CD4-positive, alpha-beta memory T cell (primary cell): ENCODE data around the gene WSCD2. TPM values are rescaled to one million over a fixed set of nuclear protein-coding genes. Genes with fewer than 3 reads are reported as not detected.

Experiments
- CTCF ChIA-PET: fragments of 350-600 bp; sonication (Branson Sonifier 250); formaldehyde crosslinking; loops from one replicate; lab custom pipeline; 2021; ENCODE audit warnings: inconsistent platforms; ENCODE audit not compliant: partially characterized antibody; lab: Charles Lee
- POLR2A ChIA-PET: fragments of 350-600 bp; sonication (Branson Sonifier 250); formaldehyde crosslinking; loops from one replicate; lab custom pipeline; 2021; ENCODE audit not compliant: partially characterized antibody; lab: Charles Lee
- DNase-seq, 5 donors: peaks; one replicate each; pipeline versions ENCODE4 v3.0.0 to v3.0.0-alpha.2; 2020 to 2022; ENCODE audit warnings: mixed read lengths in 1 of 5
- H3K27ac ChIP-seq: one replicate; pipeline ENCODE4 v1.7.0; 2013; ENCODE audit warnings: low read depth, low read length
- H3K27me3 ChIP-seq: 2 replicates; pipeline ENCODE4 v1.7.0; 2013; ENCODE audit warnings: mild to moderate bottlenecking, low read length, moderate library complexity; ENCODE audit not compliant: insufficient read depth
- H3K36me3 ChIP-seq: 2 replicates; pipeline ENCODE4 v1.7.0; 2013; ENCODE audit warnings: mild to moderate bottlenecking, low read length, moderate library complexity; ENCODE audit not compliant: insufficient read depth
- H3K4me1 ChIP-seq: 2 replicates; pipeline ENCODE4 v1.7.0; 2013; ENCODE audit warnings: mild to moderate bottlenecking, low read length, moderate library complexity; ENCODE audit not compliant: insufficient read depth
- H3K4me3 ChIP-seq, 2 donors: one replicate each; pipeline ENCODE4 v1.7.0; 2013; ENCODE audit warnings: low read length in 2 of 2, mild to moderate bottlenecking in 1 of 2
- H3K9me3 ChIP-seq, 2 donors: one replicate each; pipeline ENCODE4 v1.7.0; 2013; ENCODE audit warnings: low read length in 2 of 2, control low read depth in 1 of 2; ENCODE audit not compliant: control insufficient read depth in 1 of 2
- H3K27ac Mint-ChIP-seq, 7 donors: one replicate each; pipeline ENCODE4 v1.8.0; 2020 to 2021; ENCODE audit warnings: mixed read lengths in 7 of 7, mild to moderate bottlenecking in 6 of 7, inconsistent platforms in 3 of 7, moderate library complexity in 3 of 7
- H3K27me3 Mint-ChIP-seq, 2 donors: one replicate each; pipeline ENCODE4 v1.8.0; 2020 to 2021; ENCODE audit warnings: mixed read lengths in 2 of 2
- H3K36me3 Mint-ChIP-seq, 2 donors: one replicate each; pipeline ENCODE4 v1.8.0; 2020 to 2021; ENCODE audit warnings: mixed read lengths in 2 of 2, inconsistent platforms in 1 of 2, mild to moderate bottlenecking in 1 of 2
- H3K4me1 Mint-ChIP-seq, 4 donors: one replicate each; pipeline ENCODE4 v1.8.0; 2020 to 2021; ENCODE audit warnings: mixed read lengths in 4 of 4, mild to moderate bottlenecking in 1 of 4
- H3K4me3 Mint-ChIP-seq, 8 donors: one replicate each; pipeline ENCODE4 v1.8.0; 2020 to 2021; ENCODE audit warnings: mixed read lengths in 8 of 8, mild to moderate bottlenecking in 7 of 8, moderate library complexity in 6 of 8, inconsistent platforms in 3 of 8
- H3K9me3 Mint-ChIP-seq, 8 donors: one replicate each; pipeline ENCODE4 v1.8.0; 2020 to 2021; ENCODE audit warnings: mixed read lengths in 8 of 8, mild to moderate bottlenecking in 5 of 8, inconsistent platforms in 3 of 8, moderate library complexity in 1 of 8
- intact Hi-C: fragments of 100-400 bp; cut with micrococcal nuclease; formaldehyde crosslinking; loops from one replicate; pipeline ENCODE4 v1.15.1; 2023
- polyA plus RNA-seq, 2 donors: library from polyadenylated mRNA; unstranded; fragments of 300-500 nt; fragmentation: Illumina TruSeq; gene quantifications; one replicate each; pipeline ENCODE4 v1.2.3, GENCODE V29; 2021
- total RNA-seq, 2 experiments: library from RNA; stranded (reverse); gene quantifications; one replicate each; pipeline ENCODE4 v1.2.3, GENCODE V29; 2021

The WSCD2 gene
- total and polyA plus RNA-seq, 4 experiments from 2014 or later, result not detected

DNA sequence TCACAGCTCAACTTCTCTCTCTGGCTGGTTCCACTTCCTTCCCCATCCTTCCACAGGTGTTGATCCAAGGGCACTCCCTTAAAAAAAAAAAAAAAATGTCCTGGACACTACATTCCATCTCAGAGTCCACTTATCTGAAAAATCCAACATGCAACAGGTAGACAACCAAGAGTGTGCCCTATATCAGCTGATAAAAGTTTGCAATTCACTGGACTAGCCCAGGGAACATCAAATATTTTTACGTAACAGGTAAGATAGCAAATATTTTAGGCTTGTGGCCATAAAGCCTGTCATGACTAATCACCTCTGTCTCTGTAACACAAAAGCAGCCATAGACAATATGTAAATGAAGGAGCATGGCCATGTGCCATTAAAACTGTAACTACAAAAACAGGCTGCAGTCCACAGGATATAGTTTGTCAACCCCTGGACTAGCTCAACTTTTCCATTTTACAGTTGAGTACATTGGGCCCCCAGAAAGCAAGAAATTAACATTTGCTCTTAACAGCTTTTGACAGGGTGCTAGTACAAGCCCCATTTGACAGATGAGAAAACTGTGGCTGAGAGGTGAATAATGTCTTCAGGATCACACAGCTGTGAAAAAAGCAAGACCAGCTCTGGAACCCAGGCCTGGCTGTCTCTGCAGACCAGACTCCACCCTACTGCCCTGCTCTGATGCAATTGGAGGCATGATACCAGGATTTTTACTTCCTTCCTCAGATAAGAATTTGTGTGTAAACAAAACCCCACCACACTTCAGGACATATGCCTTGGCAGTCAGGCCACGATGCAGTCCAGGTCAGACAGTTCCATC is 141.2 kb downstream of the WSCD2 start:
- peaks cover 0 to 10% (median 0%) of the 10 kb centered on the region in 8 donors for H3K9me3 Mint-ChIP-seq
- H3K4me3 ChIP-seq, result no peak overlapping the region
- H3K4me1 ChIP-seq, result no peaks in the 10 kb centered on the region
- H3K4me3 Mint-ChIP-seq, result no peak overlapping the region
- H3K9me3 ChIP-seq, result no peaks in the 10 kb centered on the region
- peak overlapping the region in 1 of 7 donors; percentile 49 for H3K27ac Mint-ChIP-seq
- no peak for DNase-seq
- peaks cover 2 to 4% of the 10 kb centered on the region in 2 donors for H3K27me3 Mint-ChIP-seq
- no peaks in the 10 kb centered on the region for H3K4me1 Mint-ChIP-seq
- H3K27me3 ChIP-seq, result no peaks in the 10 kb centered on the region
- H3K36me3 ChIP-seq, result no peaks in the 10 kb centered on the region
- CTCF ChIA-PET, result interaction anchor here (0.6 kb wide), 1 partner anchor 52 kb away, joined by 3 read pairs; no protein-coding TSS in a partner anchor
- H3K27ac ChIP-seq, result no peak overlapping the region
- POLR2A ChIA-PET, result interaction anchor here (0.6 kb wide), 1 partner anchor 25 kb away, joined by 3 read pairs; no protein-coding TSS in a partner anchor
- intact Hi-C loops, result no loop called here
- no peaks in the 10 kb centered on the region for H3K36me3 Mint-ChIP-seq

DNA sequence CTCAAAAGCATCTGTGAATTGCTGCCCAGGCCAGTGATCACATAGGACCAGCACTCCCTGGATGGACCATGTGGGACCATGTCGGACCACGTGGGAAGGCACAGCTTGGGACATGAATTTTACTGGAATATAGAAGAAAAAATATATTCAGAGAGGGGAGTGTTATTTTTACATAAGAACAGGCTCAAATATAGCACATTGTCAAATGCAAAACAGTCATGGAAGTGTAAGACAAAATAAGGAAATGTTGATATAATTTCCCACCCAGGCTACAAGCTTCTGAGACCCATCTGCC is 141.7 kb downstream of the WSCD2 start:
- Mint-ChIP-seq H3K27ac (no peak overlapping the region), H3K4me3 (no peak overlapping the region), H3K27me3 (peaks cover 2 to 4% of the 10 kb centered on the region in 2 donors), H3K4me1 (no peaks in the 10 kb centered on the region), H3K36me3 (no peaks in the 10 kb centered on the region), H3K9me3 (peaks cover 0 to 13% (median 0%) of the 10 kb centered on the region in 8 donors)
- H3K9me3 ChIP-seq, result no peaks in the 10 kb centered on the region
- H3K4me3 ChIP-seq, result no peak overlapping the region
- no peaks in the 10 kb centered on the region for H3K27me3 ChIP-seq
- POLR2A ChIA-PET, result no interaction called here
- CTCF ChIA-PET, result no interaction called here
- no peak for DNase-seq
- intact Hi-C loops, result no loop called here
- no peaks in the 10 kb centered on the region for H3K4me1 ChIP-seq
- H3K27ac ChIP-seq, result no peak overlapping the region
- H3K36me3 ChIP-seq, result no peaks in the 10 kb centered on the region

- DNase-seq, result no peak
- Histone ChIP-seq H3K9me3 (no peaks in the 10 kb centered on the region), H3K4me1 (no peaks in the 10 kb centered on the region), H3K36me3 (no peaks in the 10 kb centered on the region), H3K27me3 (no peaks in the 10 kb centered on the region), H3K27ac (no peak overlapping the region), H3K4me3 (no peak overlapping the region)
- H3K27me3 Mint-ChIP-seq, result peaks cover 0 to 4% of the 10 kb centered on the region in 2 donors
- CTCF ChIA-PET, result no interaction called here
- no peak overlapping the region for H3K4me3 Mint-ChIP-seq
- POLR2A ChIA-PET, result no interaction called here
- H3K9me3 Mint-ChIP-seq, result peaks cover 0 to 13% (median 0%) of the 10 kb centered on the region in 8 donors
- H3K27ac Mint-ChIP-seq, result no peak overlapping the region
- H3K36me3 Mint-ChIP-seq, result no peaks in the 10 kb centered on the region
- H3K4me1 Mint-ChIP-seq, result no peaks in the 10 kb centered on the region
- intact Hi-C loops, result no loop called here
These were observed 143.1 kb downstream of the WSCD2 start for GRCh38 chr12:108271951-108272872.

DNA sequence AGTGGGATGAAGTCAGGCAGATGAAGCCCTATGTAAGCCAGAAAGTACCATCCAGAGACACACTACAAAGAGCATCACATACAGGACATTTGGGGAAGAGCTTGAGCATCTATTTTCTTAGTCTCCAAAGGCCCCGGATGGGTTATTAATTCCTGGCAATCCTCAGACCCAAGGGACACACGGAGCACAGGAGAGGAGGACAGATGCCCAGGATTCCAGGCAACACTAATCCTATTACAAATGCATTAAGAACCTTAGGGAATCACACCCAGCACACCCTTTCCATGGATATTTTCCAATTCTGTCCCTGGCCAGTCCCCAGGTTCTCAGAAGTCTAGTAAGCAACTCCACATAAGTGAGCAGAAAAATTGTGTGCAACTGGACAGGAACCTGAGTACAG is 144.1 kb downstream of the WSCD2 start:
- CTCF ChIA-PET, result no interaction called here
- Histone ChIP-seq H3K36me3 (no peaks in the 10 kb centered on the region), H3K27ac (no peak overlapping the region), H3K4me3 (no peak overlapping the region), H3K27me3 (no peaks in the 10 kb centered on the region), H3K4me1 (no peaks in the 10 kb centered on the region), H3K9me3 (no peaks in the 10 kb centered on the region)
- Mint-ChIP-seq H3K27ac (no peak overlapping the region), H3K4me3 (no peak overlapping the region), H3K27me3 (no peaks in the 10 kb centered on the region), H3K9me3 (peaks cover 0 to 13% (median 0%) of the 10 kb centered on the region in 8 donors), H3K36me3 (no peaks in the 10 kb centered on the region), H3K4me1 (no peaks in the 10 kb centered on the region)
- intact Hi-C loops, result no loop called here
- POLR2A ChIA-PET, result no interaction called here
- DNase-seq, result no peak

DNA sequence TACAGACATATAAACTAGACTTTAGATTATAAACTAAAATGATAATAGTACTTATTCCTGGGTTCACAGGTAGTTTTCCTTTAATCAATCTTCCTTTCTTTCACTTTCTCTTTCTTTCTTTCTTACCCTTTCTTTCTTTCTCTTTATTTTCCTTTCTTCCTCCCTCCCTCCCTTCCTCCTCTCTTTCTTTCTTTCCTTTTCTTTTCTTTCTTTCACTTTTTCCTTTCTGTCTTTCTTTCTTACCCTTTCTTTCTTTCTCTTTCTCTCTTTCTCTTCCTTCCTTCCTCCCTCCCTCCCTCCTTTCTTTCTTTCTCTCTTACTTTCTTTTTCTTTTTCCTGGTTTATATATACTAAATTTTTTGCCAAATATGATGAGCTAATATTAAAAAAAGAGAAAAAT is 148.5 kb downstream of the WSCD2 start:
- Mint-ChIP-seq H3K4me3 (no peak overlapping the region), H3K27me3 (peaks cover 0 to 5% of the 10 kb centered on the region in 2 donors), H3K36me3 (no peaks in the 10 kb centered on the region), H3K9me3 (peaks cover 0 to 10% (median 0%) of the 10 kb centered on the region in 8 donors), H3K27ac (no peak overlapping the region), H3K4me1 (peaks cover 0 to 3% (median 0%) of the 10 kb centered on the region in 4 donors)
- H3K9me3 ChIP-seq, result no peaks in the 10 kb centered on the region
- CTCF ChIA-PET, result no interaction called here
- H3K27me3 ChIP-seq, result no peaks in the 10 kb centered on the region
- H3K27ac ChIP-seq, result no peak overlapping the region
- POLR2A ChIA-PET, result no interaction called here
- no peak overlapping the region for H3K4me3 ChIP-seq
- H3K4me1 ChIP-seq, result peaks cover 5% of the 10 kb centered on the region
- intact Hi-C loops, result no loop called here
- H3K36me3 ChIP-seq, result no peaks in the 10 kb centered on the region
- DNase-seq, result no peak

DNA sequence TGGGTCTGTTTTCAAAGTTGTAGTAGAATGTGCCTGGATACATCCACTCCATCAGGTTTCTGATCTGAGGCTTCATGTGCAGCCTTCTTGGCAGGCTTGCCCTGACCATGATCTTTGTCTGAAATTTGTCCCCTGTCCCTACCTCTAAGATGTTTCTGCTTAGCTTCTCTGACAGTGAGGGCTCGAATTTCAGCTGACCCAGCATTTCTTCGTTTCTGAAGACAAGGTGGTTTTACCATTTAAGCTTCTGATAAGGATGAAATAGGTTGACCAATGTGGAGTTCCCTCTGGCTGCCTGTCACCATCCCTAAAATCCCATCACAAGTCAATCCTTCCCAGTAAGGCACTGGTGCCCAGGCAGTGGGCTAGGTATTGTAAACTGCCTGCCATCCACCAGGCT is 153.1 kb downstream of the WSCD2 start:
- DNase-seq, result no peak
- POLR2A ChIA-PET, result no interaction called here
- peak overlapping the region in 2 of 7 donors; percentile 30 to 33 for H3K27ac Mint-ChIP-seq
- no peaks in the 10 kb centered on the region for H3K9me3 ChIP-seq
- peaks cover 0 to 3% (median 0%) of the 10 kb centered on the region in 8 donors for H3K9me3 Mint-ChIP-seq
- H3K27ac ChIP-seq, result no peak overlapping the region
- no peaks in the 10 kb centered on the region for H3K36me3 ChIP-seq
- H3K4me3 ChIP-seq, result no peak overlapping the region
- H3K4me1 Mint-ChIP-seq, result peaks cover 0 to 11% (median 4%) of the 10 kb centered on the region in 4 donors
- peak overlapping the region in 1 of 8 donors; percentile 11 for H3K4me3 Mint-ChIP-seq
- H3K4me1 ChIP-seq, result peaks cover 17% of the 10 kb centered on the region
- H3K36me3 Mint-ChIP-seq, result no peaks in the 10 kb centered on the region
- H3K27me3 ChIP-seq, result no peaks in the 10 kb centered on the region
- intact Hi-C loops, result no loop called here
- CTCF ChIA-PET, result no interaction called here
- peaks cover 3 to 12% of the 10 kb centered on the region in 2 donors for H3K27me3 Mint-ChIP-seq

DNA sequence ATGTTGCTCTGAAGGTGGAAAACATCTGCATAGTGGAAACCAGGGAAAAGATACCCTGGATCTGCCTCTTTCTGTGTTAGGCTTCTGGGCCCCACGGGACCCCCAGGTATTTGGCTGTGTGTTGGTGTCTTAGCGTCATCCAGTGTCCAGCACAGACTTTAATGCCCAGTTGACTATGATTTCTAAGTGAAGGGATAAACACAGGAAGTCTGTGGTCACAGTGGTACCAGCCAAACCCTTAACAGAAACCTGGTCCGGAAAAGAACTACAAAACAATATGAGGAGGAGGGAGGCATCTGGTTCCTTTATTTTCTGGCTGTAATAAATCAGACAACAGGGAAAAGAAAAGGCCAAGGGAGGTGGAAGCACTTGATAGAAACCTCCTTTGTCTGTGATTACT is 153.6 kb downstream of the WSCD2 start:
- Mint-ChIP-seq H3K9me3 (peaks cover 0 to 3% (median 0%) of the 10 kb centered on the region in 8 donors), H3K27me3 (peaks cover 3 to 12% of the 10 kb centered on the region in 2 donors), H3K4me3 (peak overlapping the region in 2 of 8 donors; percentile 11 to 53), H3K4me1 (peaks cover 0 to 11% (median 4%) of the 10 kb centered on the region in 4 donors), H3K36me3 (no peaks in the 10 kb centered on the region), H3K27ac (peak overlapping the region in 1 of 7 donors; percentile 33)
- H3K9me3 ChIP-seq, result no peaks in the 10 kb centered on the region
- H3K4me1 ChIP-seq, result peaks cover 17% of the 10 kb centered on the region
- no peaks in the 10 kb centered on the region for H3K36me3 ChIP-seq
- POLR2A ChIA-PET, result interaction anchor here (1.4 kb wide), 1 partner anchor 14 kb away, joined by 3 read pairs; no protein-coding TSS in a partner anchor
- DNase-seq, result no peak
- H3K27ac ChIP-seq, result no peak overlapping the region
- H3K4me3 ChIP-seq, result no peak overlapping the region
- H3K27me3 ChIP-seq, result no peaks in the 10 kb centered on the region
- intact Hi-C loops, result no loop called here
- CTCF ChIA-PET, result no interaction called here
